Measurements from ENCODE around the gene ACOXL. TPM values are rescaled to one million over a fixed set of nuclear protein-coding genes. Genes with fewer than 3 reads are reported as not detected.

The ACOXL gene
- total RNA-seq, 4 donors from 2014 or later, result not detected

- Histone ChIP-seq H3K36me3 (peaks cover 0 to 27% (median 0%) of the 10 kb centered on the region in 3 donors), H3K4me1 (peaks cover 10 to 44% (median 29%) of the 10 kb centered on the region in 4 donors), H3K27ac (peak overlapping the region; percentile 71 to 93 (median 90)), H3K9me3 (no peaks in the 10 kb centered on the region), H3K27me3 (peaks cover 0 to 4% of the 10 kb centered on the region in 2 donors), H3K4me3 (peak overlapping the region; percentile 67 to 92 (median 76))
- peak; percentile 76 to 79 for TF ChIP-seq POLR2A (IDR thresholded peaks at IDR 0.05)
- TF ChIP-seq CTCF (IDR thresholded peaks at IDR 0.05), result no peak
- peak; percentile 81 to 95 (median 94) for DNase-seq
These were observed 389.7 kb downstream of the ACOXL start for GRCh38 chr2:111121828-111122630.

DNA sequence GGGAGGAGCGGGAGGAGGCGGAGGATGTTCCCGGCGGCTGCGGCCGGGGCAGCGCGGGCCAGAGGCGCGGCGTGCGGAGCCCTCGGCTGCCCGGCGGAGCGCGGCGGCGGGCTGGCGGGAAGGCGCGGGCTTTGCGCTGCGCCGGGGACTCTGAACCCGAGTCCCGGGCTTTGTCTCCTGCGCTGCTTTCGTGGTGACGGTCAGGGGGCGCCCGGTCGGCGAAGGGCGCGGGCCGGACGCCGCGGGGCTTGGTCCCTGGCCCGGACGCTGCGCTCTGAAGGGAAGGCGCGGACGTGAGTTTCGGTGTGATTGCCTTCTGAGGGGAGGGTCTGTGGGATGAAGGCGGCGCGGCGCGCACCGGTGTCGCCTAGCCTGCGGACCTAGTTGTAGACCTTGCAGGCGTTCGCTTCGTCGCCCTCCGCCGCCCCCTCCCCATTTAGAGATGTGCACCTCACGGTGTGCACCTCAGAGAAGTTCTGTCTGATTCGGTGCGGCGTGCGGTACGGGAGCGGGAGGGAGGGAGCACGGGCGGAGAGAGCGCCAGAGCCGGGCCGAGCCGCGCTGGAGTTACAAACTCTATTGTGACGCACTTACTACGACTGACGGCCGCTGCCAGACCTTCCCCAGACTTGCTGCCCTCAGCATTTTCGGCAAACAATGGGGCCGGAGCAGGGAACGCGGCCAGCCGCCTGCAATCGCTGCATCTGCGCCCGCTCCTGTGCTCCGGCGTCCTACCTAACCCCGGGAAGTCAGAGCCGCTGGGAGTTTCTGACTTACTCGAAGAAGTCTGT, 390.5 kb downstream of the ACOXL start:
- Histone ChIP-seq H3K27me3 (peaks cover 0 to 4% of the 10 kb centered on the region in 2 donors), H3K9me3 (no peaks in the 10 kb centered on the region), H3K36me3 (peaks cover 0 to 27% (median 0%) of the 10 kb centered on the region in 3 donors), H3K27ac (peak overlapping the region; percentile 68 to 93 (median 90)), H3K4me1 (peaks cover 10 to 36% (median 22%) of the 10 kb centered on the region in 4 donors), H3K4me3 (peak overlapping the region; percentile 67 to 92 (median 76))
- TF ChIP-seq POLR2A (IDR thresholded peaks at IDR 0.05) (peak; percentile 9 to 47), CTCF (IDR thresholded peaks at IDR 0.05) (peak in 1 of 6 experiments; percentile 4)
- peak; percentile 52 to 85 (median 81) for DNase-seq

DNA sequence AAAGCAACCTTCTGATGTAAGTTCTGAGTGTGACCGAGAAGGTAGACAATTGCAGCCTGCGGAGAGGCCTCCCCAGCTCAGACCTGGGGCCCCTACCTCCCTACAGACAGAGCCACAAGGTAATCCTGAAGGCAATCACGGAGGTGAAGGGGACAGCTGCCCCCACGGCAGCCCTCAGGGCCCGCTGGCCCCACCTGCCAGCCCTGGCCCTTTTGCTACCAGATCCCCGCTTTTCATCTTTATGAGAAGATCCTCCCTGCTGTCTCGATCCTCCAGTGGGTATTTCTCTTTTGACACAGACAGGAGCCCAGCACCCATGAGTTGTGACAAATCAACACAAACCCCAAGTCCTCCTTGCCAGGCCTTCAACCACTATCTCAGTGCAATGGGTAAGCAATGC, 391.4 kb downstream of the ACOXL start:
- Histone ChIP-seq H3K36me3 (peaks cover 0 to 33% (median 0%) of the 10 kb centered on the region in 3 donors), H3K27me3 (peaks cover 0 to 4% of the 10 kb centered on the region in 2 donors), H3K9me3 (no peaks in the 10 kb centered on the region), H3K4me1 (peaks cover 8 to 26% (median 14%) of the 10 kb centered on the region in 4 donors), H3K4me3 (peak overlapping the region in 2 of 4 donors; percentile 5 to 67), H3K27ac (no peak overlapping the region)
- TF ChIP-seq POLR2A (IDR thresholded peaks at IDR 0.05) (no peak), CTCF (IDR thresholded peaks at IDR 0.05) (no peak)
- DNase-seq, result no peak

DNA sequence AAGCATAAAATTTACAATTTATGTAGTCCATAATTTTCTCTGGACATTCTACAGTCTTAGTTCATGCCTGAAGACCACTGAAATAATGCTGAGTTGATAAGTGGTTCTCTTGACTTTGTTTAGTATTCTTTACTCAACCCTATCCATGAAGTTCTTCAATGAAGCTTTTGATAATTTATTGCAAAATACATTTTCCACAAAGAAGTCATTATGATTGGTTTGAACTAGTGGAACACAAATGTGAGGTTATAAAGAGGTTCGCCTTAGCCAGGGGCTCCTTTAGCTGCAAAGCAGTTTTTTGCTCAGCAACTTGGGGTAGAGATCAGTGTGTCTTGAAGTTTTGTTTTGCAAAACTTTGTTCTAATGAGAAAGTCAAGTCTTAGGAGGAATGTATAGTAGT, 394.2 kb downstream of the ACOXL start:
- H3K9me3 ChIP-seq, result no peaks in the 10 kb centered on the region
- no peak for DNase-seq
- no peaks in the 10 kb centered on the region for H3K27me3 ChIP-seq
- TF ChIP-seq POLR2A (IDR thresholded peaks at IDR 0.05) (no peak), CTCF (IDR thresholded peaks at IDR 0.05) (no peak)
- H3K4me3 ChIP-seq, result no peak overlapping the region
- H3K27ac ChIP-seq, result no peak overlapping the region
- H3K4me1 ChIP-seq, result peaks cover 0 to 10% (median 2%) of the 10 kb centered on the region in 4 donors
- H3K36me3 ChIP-seq, result peaks cover 0 to 42% (median 0%) of the 10 kb centered on the region in 3 donors

DNA sequence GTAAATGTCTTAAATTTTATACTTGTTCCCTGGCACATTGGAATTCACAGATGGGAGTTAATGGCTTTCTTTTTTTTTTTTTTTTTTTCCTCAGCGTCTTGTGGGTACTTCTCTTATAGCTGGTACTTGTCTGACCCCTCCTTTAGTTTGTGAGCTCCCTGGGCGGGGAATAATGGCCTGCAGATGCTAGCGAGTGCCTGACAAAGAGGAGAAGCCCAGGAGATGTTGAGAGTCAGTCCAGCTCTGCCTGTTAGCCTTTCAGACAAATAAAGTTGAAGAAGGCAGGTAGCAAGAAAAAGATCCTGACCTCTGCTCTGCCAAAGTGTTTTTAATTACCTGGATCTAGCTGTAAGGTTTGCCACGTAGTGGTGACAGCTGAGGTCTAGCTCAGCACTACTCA, 395.0 kb downstream of the ACOXL start:
- H3K4me3 ChIP-seq, result no peak overlapping the region

More for the DNA sequence above, 395.0 kb downstream of the ACOXL start:
- no peak for DNase-seq
- H3K27me3 ChIP-seq, result no peaks in the 10 kb centered on the region
- peaks cover 0 to 10% (median 2%) of the 10 kb centered on the region in 4 donors for H3K4me1 ChIP-seq
- no peaks in the 10 kb centered on the region for H3K9me3 ChIP-seq
- TF ChIP-seq CTCF (IDR thresholded peaks at IDR 0.05), result no peak
- H3K36me3 ChIP-seq, result peaks cover 0 to 42% (median 0%) of the 10 kb centered on the region in 3 donors
- no peak overlapping the region for H3K27ac ChIP-seq
